Activated CD8-positive, alpha-beta memory T cell treated with anti-CD3 and anti-CD28 coated beads, Interleukin-2, amount 10 ng/mL, durations not matched to agents 7 days and 5 days (primary cell): ENCODE results near the gene RRP1. TPM values are rescaled to one million over a fixed set of nuclear protein-coding genes. Genes with fewer than 3 reads are reported as not detected.

Experiments used
- total RNA-seq, 2 experiments: library from RNA; stranded (reverse); gene quantifications; one replicate each; pipeline ENCODE4 v1.2.3, GENCODE V29; 2021

Gene RRP1
- total RNA-seq, 2 experiments from 2014 or later = 37.7 to 45.2 TPM

Other genes starting within 250 kb of the RRP1 start
- under 1 TPM; 0.21 to 0.47 TPM for gene HSF2BP, start 130.1 kb upstream of the RRP1 start, total RNA-seq
- 10 to 100 TPM; 49.1 to 50.4 TPM for gene RRP1B, start 130.0 kb upstream of the RRP1 start, total RNA-seq
- 10 to 100 TPM; 95.3 to 99.6 TPM for gene PDXK, start 70.4 kb upstream of the RRP1 start, total RNA-seq
- 10 to 100 TPM; 44.2 to 47.4 TPM for gene CSTB, start 13.3 kb upstream of the RRP1 start, total RNA-seq
- gene AGPAT3, start 75.6 kb downstream of the RRP1 start, total RNA-seq = 100 to 1,000 TPM in 1 of 2 experiments, 10 to 100 TPM in 1; 94.3 to 101 TPM
- gene TRAPPC10, start 222.7 kb downstream of the RRP1 start, total RNA-seq = 10 to 100 TPM; 71.5 to 71.7 TPM